Measurements from ENCODE around the gene SLC10A6.

The SLC10A6 gene

GRCh38 chr4:86847571-86847970, 1.6 kb downstream of the SLC10A6 start:
- DNase-seq: no peak

GRCh38 chr4:86846921-86847320, 2.3 kb downstream of the SLC10A6 start:
- no peak for DNase-seq

- no peak for DNase-seq
Measured at GRCh38 chr4:86845593-86845992, 3.6 kb downstream of the SLC10A6 start.

- no peak for DNase-seq
Measured at GRCh38 chr4:86841309-86841708, 7.9 kb downstream of the SLC10A6 start.

GRCh38 chr4:86840858-86841257, 8.3 kb downstream of the SLC10A6 start:
- DNase-seq: peak; percentile 41

GRCh38 chr4:86837691-86838503, 11.3 kb downstream of the SLC10A6 start:
- no peak for DNase-seq

- DNase-seq: no peak
Measured at GRCh38 chr4:86835677-86836076, 13.5 kb downstream of the SLC10A6 start.

GRCh38 chr4:86834901-86835300, 14.3 kb downstream of the SLC10A6 start:
- DNase-seq: peak; percentile 52

GRCh38 chr4:86833615-86834014, 15.6 kb downstream of the SLC10A6 start:
- DNase-seq: no peak

- DNase-seq: peak; percentile 77
Measured at GRCh38 chr4:86831262-86832130, 17.7 kb downstream of the SLC10A6 start.

GRCh38 chr4:86825511-86825910, 23.7 kb downstream of the SLC10A6 start:
- DNase-seq: no peak

- DNase-seq: peak; percentile 48
Measured at GRCh38 chr4:86822136-86822535, 27.0 kb downstream of the SLC10A6 start.

- DNase-seq: no peak
Measured at GRCh38 chr4:86821151-86821550, 28.0 kb downstream of the SLC10A6 start.

GRCh38 chr4:86819561-86819960, 29.6 kb downstream of the SLC10A6 start:
- no peak for DNase-seq

- DNase-seq: no peak
Measured at GRCh38 chr4:86818841-86819240, 30.3 kb downstream of the SLC10A6 start.

- peak; percentile 78 for DNase-seq
Measured at GRCh38 chr4:86818211-86818610, 31.0 kb downstream of the SLC10A6 start.

- DNase-seq: peak; percentile 59
Measured at GRCh38 chr4:86816501-86817273, 32.5 kb downstream of the SLC10A6 start.

- DNase-seq: no peak
Measured at GRCh38 chr4:86815653-86816052, 33.5 kb downstream of the SLC10A6 start.

- DNase-seq: no peak
Measured at GRCh38 chr4:86810847-86811246, 38.3 kb downstream of the SLC10A6 start.

- no peak for DNase-seq
Measured at GRCh38 chr4:86809809-86810208, 39.4 kb downstream of the SLC10A6 start.

GRCh38 chr4:86791126-86791525, 58.1 kb downstream of the SLC10A6 start:
- DNase-seq: no peak

GRCh38 chr4:86788826-86789225, 60.4 kb downstream of the SLC10A6 start:
- DNase-seq: no peak

GRCh38 chr4:86778175-86778574, 71.0 kb downstream of the SLC10A6 start:
- DNase-seq: no peak
